ENCODE measurements around the gene ARHGEF28. TPM values are rescaled to one million over a fixed set of nuclear protein-coding genes. Genes with fewer than 3 reads are reported as not detected.

ARHGEF28 gene
- total and polyA plus RNA-seq, 2 donors (not counting 1 experiment from before 2014, with no cell fraction given): not detected

DNA sequence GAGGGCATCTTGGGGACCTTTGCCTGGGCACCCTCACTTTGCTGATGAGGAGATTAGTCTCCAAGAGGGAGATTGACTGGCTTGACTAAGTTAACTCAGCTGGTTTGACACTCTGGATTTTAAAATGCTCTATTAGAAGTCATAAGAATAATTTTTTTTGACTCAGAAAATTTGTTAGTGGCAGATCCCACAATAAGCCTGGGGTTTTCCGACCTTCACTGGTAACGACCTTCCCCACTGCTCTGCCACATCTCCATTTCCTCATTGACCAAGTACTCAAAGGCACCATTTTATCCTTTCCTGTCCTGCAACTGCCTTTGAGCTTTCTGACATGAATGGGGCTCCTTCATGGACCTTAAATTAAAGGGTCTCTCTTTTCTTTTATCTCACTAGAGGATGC is 67.0 kb downstream of the ARHGEF28 start:
- H3K27ac Mint-ChIP-seq: no peak overlapping the region
- Histone ChIP-seq H3K36me3 (replicated peaks in 1 of 2; ENCODE audit: control extremely low read depth in 1 of 2, control insufficient read depth in 1 of 2, extremely low read depth in 1 of 2, insufficient read depth in 2 of 2, low read length in 1 of 2) (no peaks in the 10 kb centered on the region), H3K4me1 (ENCODE audit: control insufficient read depth in 2 of 2, insufficient read depth in 2 of 2, low read length in 2 of 2) (no peaks in the 10 kb centered on the region), H3K4me2 (replicated peaks; ENCODE audit: low read depth, low read length, poor library complexity, severe bottlenecking) (no peak overlapping the region), H3K27ac (ENCODE audit: low read length in 2 of 2) (no peak overlapping the region), H3K27me3 (replicated peaks in 1 of 4; ENCODE audit: control extremely low read depth in 1 of 4, control insufficient read depth in 3 of 4, insufficient read depth in 4 of 4, low read length in 3 of 4) (peaks cover 0 to 3% (median 2%) of the 10 kb centered on the region in 4 experiments), H3K9ac (ENCODE audit: low read length) (no peak overlapping the region), H3K4me3 (ENCODE audit: control extremely low read depth in 1 of 5, extremely low read depth in 1 of 5, insufficient read depth in 1 of 5, low read depth in 2 of 5, low read length in 4 of 5) (no peak overlapping the region), H2AFZ (ENCODE audit: insufficient read depth, low read depth, low read length, poor library complexity, severe bottlenecking) (no peak overlapping the region), H3K9me3 (ENCODE audit: control extremely low read depth in 1 of 3, control insufficient read depth in 2 of 3, insufficient read depth in 1 of 3, low read length in 2 of 3) (no peaks in the 10 kb centered on the region), H4K20me1 (ENCODE audit: control insufficient read depth, insufficient read depth, low read length, poor library complexity, severe bottlenecking) (no peaks in the 10 kb centered on the region), H3K79me2 (ENCODE audit: control insufficient read depth, insufficient read depth, low read length) (no peaks in the 10 kb centered on the region)
- H3K9me3 Mint-ChIP-seq (ENCODE audit: insufficient read depth): no peaks in the 10 kb centered on the region
- TF ChIP-seq, protein P1, sequence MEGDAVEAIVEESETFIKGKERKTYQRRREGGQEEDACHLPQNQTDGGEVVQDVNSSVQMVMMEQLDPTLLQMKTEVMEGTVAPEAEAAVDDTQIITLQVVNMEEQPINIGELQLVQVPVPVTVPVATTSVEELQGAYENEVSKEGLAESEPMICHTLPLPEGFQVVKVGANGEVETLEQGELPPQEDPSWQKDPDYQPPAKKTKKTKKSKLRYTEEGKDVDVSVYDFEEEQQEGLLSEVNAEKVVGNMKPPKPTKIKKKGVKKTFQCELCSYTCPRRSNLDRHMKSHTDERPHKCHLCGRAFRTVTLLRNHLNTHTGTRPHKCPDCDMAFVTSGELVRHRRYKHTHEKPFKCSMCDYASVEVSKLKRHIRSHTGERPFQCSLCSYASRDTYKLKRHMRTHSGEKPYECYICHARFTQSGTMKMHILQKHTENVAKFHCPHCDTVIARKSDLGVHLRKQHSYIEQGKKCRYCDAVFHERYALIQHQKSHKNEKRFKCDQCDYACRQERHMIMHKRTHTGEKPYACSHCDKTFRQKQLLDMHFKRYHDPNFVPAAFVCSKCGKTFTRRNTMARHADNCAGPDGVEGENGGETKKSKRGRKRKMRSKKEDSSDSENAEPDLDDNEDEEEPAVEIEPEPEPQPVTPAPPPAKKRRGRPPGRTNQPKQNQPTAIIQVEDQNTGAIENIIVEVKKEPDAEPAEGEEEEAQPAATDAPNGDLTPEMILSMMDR (IDR thresholded peaks at IDR 0.05): no peak
- TF ChIP-seq EZH2 (IDR thresholded peaks at IDR 0.05; ENCODE audit: borderline replicate concordance, insufficient read depth, low read depth, low read length, poor library complexity, severe bottlenecking): no peak
- peaks cover 22% of the 10 kb centered on the region for H3K27me3 Mint-ChIP-seq
- WGBS (ENCODE audit: insufficient coverage): 70% methylated on average over 2 of the region's 2 CpGs
- no peak overlapping the region for H3K4me3 Mint-ChIP-seq
- POLR2A ChIA-PET: no interaction called here
- CTCF ChIA-PET: interaction anchor here (1.3 kb wide), 1 partner anchor 102 kb away, joined by 3 read pairs; no protein-coding TSS in a partner anchor
- intact Hi-C loops (cut with micrococcal nuclease): no loop called here
- H3K4me1 Mint-ChIP-seq: no peaks in the 10 kb centered on the region
- DNase-seq: no peak
- ATAC-seq (ENCODE audit: low read depth): no peak

DNA sequence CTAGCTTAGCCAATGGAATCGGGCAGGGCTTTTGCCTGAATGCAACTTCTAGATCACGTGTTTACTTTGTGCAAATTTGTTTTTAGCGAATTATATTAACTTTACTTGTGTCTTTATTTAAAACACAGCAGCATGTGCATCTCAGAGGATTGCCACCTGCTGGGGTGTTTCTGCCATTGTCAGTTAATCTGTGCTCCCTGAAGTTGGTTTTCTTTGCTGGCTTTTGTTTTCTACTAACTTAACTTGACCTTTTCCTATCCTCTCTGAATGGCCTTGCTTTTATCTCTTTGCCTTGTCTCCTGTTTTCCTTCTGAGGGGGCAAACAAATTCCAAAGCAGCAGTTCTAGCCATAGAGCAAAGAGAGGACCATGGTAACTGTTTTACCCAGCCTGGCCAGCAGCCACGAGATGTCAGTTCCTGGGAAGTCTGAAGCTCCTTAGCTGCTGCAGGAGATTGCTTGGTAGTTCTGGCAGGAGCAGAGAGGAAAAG is 67.6 kb downstream of the ARHGEF28 start:
- WGBS (ENCODE audit: insufficient coverage): 100% methylated on average over 1 of the region's 4 CpGs
- Histone ChIP-seq H3K79me2 (ENCODE audit: control insufficient read depth, insufficient read depth, low read length) (no peaks in the 10 kb centered on the region), H3K36me3 (replicated peaks in 1 of 2; ENCODE audit: control extremely low read depth in 1 of 2, control insufficient read depth in 1 of 2, extremely low read depth in 1 of 2, insufficient read depth in 2 of 2, low read length in 1 of 2) (no peaks in the 10 kb centered on the region), H4K20me1 (ENCODE audit: control insufficient read depth, insufficient read depth, low read length, poor library complexity, severe bottlenecking) (no peaks in the 10 kb centered on the region), H2AFZ (ENCODE audit: insufficient read depth, low read depth, low read length, poor library complexity, severe bottlenecking) (no peak overlapping the region), H3K4me1 (ENCODE audit: control insufficient read depth in 2 of 2, insufficient read depth in 2 of 2, low read length in 2 of 2) (no peaks in the 10 kb centered on the region), H3K4me3 (ENCODE audit: control extremely low read depth in 1 of 5, extremely low read depth in 1 of 5, insufficient read depth in 1 of 5, low read depth in 2 of 5, low read length in 4 of 5) (no peak overlapping the region), H3K4me2 (replicated peaks; ENCODE audit: low read depth, low read length, poor library complexity, severe bottlenecking) (no peak overlapping the region), H3K27ac (ENCODE audit: low read length in 2 of 2) (no peak overlapping the region), H3K9ac (ENCODE audit: low read length) (no peak overlapping the region), H3K9me3 (ENCODE audit: control extremely low read depth in 1 of 3, control insufficient read depth in 2 of 3, insufficient read depth in 1 of 3, low read length in 2 of 3) (no peaks in the 10 kb centered on the region), H3K27me3 (replicated peaks in 1 of 4; ENCODE audit: control extremely low read depth in 1 of 4, control insufficient read depth in 3 of 4, insufficient read depth in 4 of 4, low read length in 3 of 4) (peaks cover 0 to 5% (median 2%) of the 10 kb centered on the region in 4 experiments)
- no peaks in the 10 kb centered on the region for H3K4me1 Mint-ChIP-seq
- POLR2A ChIA-PET: no interaction called here
- intact Hi-C loops (cut with micrococcal nuclease): no loop called here
- no peak overlapping the region for H3K4me3 Mint-ChIP-seq
- peaks cover 27% of the 10 kb centered on the region for H3K27me3 Mint-ChIP-seq
- ATAC-seq (ENCODE audit: low read depth): no peak
- TF ChIP-seq, protein P1 (IDR thresholded peaks at IDR 0.05): no peak
- TF ChIP-seq EZH2 (IDR thresholded peaks at IDR 0.05; ENCODE audit: borderline replicate concordance, insufficient read depth, low read depth, low read length, poor library complexity, severe bottlenecking): no peak
- H3K9me3 Mint-ChIP-seq (ENCODE audit: insufficient read depth): no peaks in the 10 kb centered on the region
- DNase-seq: no peak
- no peak overlapping the region for H3K27ac Mint-ChIP-seq
- CTCF ChIA-PET: interaction anchor here (1.3 kb wide), 1 partner anchor 103 kb away, joined by 3 read pairs; no protein-coding TSS in a partner anchor

All from B cell (primary cell).